GM18868 (cell line): ENCODE measurements around the gene BBS9.
A peak's percentile ranks its signal among the peaks of the same experiment; 100 is the strongest.

Experiments
- ATAC-seq: cut with Tn5 transposase; IDR thresholded peaks from one replicate; pipeline ENCODE4 v1.9.1; 2021; ENCODE audit warnings: mild to moderate bottlenecking, moderate library complexity; ENCODE audit not compliant: unreplicated experiment

The BBS9 gene

DNA sequence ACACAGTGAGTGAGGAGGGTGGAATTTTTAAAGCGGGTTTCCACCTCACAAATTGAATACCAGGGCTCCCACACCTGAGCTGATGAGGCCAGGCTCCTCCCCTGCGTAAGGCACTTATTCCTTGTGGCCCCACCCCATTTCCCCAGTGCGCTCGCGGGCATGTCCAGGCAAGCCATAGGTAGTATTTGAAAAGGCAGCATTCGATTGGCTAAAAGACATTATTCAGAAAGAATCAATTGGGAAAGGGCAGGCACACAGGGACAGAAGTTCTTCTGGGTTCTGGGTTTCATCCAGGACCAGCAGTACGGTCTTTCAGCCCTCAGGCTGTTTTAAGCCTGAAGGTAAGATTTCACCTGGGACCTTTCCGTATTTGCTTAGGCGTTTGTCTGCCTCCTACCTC, 222.3 kb downstream of the BBS9 start:
- ATAC-seq: no peak

- no peak for ATAC-seq
Measured at GRCh38 chr7:33354201-33354600, 224.8 kb downstream of the BBS9 start.

- no peak for ATAC-seq
Measured at GRCh38 chr7:33355386-33355785, 226.0 kb downstream of the BBS9 start.

DNA sequence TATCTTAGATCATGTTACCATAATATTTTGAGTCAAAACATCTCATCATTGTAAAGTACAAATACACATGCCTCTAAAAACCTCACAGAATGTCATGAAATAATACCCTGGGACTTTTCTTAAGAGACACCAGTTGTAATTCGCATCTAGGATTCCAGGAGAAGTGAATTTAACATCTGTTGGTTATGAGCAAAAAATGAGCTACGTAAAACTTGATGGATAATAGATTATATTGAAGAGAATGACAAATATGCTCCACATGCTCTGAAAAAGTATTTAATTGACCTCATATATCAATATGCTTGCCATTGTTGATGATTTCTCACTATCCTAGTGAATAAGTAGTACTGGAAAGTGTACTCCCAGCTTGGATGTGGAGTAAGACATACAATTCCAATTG, 227.0 kb downstream of the BBS9 start:
- ATAC-seq: no peak

DNA sequence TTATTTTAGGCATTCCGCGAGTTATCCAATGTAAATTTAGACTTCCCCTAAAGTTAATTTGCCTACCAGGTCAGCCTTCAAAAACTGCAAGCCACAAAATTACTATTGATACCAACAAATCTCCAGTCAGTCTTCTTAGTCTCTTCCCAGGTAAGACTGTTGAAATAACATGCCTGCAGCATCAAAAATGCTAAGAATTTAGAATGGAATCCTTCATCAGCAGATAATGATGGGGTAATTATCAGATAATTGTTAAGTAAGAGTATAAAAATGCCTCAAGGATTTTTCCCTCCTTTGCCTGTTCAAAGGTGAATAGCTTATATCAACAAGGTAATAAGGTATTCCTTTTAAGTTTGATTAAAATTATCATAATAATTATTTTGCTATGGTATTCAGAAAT, 228.5 kb downstream of the BBS9 start:
- no peak for ATAC-seq

DNA sequence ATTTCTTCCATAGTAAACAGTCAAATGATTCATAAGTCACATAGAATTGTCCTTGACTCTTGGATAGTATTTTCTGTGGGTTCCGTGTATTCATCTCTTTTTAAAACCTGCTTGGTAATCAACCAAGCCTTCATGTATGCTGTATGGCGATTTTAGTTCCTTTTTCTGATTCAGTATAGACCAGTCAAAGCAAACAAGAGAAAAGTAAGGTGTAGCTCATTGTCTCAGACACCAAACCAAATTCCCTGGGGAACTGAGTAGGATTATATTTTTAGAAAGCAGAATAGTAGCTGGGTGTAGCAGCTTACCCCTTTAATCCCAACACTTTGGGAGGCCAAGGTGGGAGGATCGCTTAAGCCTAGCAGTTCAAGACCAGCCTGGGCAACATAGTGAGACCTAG, 240.5 kb downstream of the BBS9 start:
- peak; percentile 79 for ATAC-seq

DNA sequence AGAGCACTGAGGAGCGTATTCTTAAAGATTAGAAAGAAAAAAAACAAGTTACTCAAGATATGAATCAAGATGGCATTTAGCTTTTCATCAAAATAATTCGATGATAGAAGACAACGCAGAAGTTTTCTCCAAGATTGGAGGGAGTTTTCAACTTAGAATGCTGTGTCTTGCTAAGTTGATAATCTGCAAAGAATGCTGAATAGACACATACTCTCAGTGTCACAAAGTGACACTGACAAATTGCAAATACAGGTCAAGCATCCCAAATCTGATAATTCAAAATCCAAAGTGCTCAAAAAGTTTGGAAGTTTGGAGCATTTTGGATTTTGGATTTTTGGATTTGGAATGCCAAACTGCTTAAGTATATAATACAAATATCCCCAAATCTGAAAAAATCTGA, 243.8 kb downstream of the BBS9 start:
- no peak for ATAC-seq

- ATAC-seq: no peak
Measured at GRCh38 chr7:33379891-33380525, 250.6 kb downstream of the BBS9 start.

DNA sequence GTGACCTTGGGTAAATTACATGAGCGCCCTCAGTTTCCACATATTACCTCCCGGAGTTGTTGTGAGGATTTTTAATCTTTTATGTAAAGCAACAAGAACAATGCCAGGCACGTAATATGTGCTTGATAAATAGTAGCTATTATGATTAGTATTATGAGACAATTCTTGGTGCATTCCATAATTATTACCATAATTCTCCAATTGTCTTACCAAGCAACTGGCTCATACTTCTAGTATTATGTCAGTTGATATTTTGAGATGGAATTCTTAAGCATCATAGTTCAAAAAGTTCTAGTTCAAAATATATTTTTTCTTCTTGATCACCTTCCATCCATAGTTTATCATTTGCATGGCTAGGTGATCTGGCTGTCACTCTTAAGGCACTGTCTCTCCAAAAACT, 259.0 kb downstream of the BBS9 start:
- ATAC-seq: no peak

DNA sequence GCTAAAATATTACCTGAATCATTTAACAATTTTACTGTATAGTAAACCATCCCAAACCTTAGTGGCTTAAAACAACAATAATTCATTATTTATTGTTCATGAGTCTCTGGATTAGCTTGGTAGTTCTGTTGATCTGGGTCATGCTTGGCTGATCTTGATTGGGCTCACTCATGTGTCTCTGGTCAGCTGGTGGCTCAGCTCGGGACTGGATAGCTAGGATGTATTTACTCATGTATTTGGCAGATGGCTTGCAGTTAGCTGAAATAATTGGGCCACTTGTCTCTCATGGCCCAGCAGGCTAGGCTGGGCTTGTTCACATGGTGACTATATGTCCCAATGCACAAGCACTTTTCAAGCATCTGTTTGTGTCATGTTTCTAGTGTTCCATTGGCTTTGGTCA, 262.8 kb downstream of the BBS9 start:
- no peak for ATAC-seq

GRCh38 chr7:33393770-33394169, 264.4 kb downstream of the BBS9 start:
- no peak for ATAC-seq

DNA sequence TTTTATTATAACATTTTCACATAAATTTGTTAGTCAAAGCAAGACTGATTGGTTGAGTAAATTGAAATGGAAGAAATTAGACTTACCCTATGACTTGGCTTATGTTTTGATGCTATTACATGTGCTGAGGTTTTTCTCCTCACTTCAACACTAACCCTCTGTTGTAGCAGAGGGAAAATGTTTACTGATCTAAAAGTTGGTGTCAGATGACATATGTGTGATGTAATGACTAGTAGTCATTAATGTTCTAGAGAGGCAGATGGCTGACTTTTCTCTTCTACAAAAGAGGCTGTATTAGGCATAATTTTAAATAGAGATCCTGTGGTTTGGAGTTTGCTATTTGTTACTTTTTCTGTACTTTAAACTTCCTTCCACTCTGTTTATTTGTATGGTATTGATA, 266.0 kb downstream of the BBS9 start:
- no peak for ATAC-seq

DNA sequence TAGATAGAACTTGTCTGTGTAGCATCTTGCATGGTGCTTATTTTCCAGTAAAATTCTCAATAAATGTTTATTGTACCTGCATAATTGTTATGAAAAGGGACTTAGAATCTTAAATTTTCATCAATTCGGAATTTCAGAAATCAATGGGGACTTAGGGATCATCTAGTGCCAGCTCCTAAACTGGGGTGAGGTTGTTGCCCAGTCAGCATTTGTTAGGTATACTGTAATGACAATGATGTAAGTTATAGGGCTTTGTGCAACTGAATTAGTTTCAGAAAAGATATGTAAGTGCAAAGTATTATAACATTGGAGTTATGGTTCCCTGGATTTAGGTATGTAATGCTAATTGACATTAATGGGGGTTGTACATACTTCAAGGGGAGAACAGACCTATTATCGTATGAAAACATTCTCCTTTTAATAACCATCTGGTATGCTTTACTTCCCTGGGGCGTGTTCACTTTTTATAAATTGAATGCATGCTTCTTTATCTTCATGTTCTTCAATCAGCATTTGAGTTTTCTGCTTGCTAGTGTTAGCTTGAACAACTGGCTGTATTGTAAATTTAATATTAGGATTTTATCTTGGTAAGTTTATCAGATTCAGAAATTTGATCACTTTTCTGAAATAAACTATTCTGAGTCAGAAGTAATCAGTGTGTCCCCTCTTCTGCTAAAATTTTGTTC, 270.3 kb downstream of the BBS9 start:
- no peak for ATAC-seq

DNA sequence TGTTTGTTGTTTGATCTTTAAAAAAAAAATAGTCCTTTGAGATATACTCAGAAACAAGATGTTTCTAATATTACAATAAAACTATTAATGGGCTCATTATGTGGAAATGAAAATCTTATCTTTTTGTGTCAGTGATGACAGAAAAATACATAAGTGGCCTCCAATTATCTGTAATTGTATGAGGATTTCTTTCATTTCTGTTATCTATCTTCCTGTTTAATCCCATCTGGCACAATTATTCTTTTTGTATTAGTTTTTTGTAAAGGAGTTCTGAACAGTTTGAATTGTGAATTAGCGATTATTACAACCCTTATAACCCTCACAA, 270.8 kb downstream of the BBS9 start:
- no peak for ATAC-seq

GRCh38 chr7:33410266-33410665, 280.9 kb downstream of the BBS9 start:
- no peak for ATAC-seq

- no peak for ATAC-seq
Measured at GRCh38 chr7:33411020-33411419, 281.7 kb downstream of the BBS9 start.

GRCh38 chr7:33412331-33412730, 283.0 kb downstream of the BBS9 start:
- ATAC-seq: no peak

- no peak for ATAC-seq
Measured at GRCh38 chr7:33418251-33418701, 288.9 kb downstream of the BBS9 start.

DNA sequence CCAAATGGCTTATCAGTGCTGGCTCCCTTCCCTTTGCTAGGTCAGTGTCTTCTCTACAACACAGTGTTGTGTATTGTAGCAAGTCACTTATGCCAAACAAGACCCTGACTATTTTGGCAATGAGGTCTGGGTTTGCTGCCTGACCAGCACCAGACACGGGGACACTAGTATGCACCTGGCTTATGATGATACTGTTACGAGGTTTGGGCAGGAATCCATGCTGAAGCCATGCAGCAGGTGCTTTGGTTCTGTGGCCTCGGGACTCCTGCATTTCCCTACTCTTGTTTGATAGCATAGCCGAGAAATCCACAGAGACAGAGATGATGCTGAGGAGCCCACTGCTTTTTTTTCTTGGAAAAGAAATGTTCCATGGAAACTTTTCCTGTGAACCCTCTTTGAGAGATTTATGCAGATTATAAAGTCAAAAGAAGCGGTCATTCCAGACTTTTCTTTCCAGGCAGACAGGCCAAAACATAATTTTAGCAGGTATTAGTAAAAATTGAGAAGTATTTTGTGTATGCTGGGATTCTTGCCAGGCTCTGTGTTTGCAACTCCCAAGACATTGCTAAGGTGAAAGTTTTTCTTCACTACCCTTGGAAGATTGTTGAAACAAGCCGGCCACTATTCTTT, 291.1 kb downstream of the BBS9 start:
- no peak for ATAC-seq

- no peak for ATAC-seq
Measured at GRCh38 chr7:33421429-33421828, 292.1 kb downstream of the BBS9 start.

DNA sequence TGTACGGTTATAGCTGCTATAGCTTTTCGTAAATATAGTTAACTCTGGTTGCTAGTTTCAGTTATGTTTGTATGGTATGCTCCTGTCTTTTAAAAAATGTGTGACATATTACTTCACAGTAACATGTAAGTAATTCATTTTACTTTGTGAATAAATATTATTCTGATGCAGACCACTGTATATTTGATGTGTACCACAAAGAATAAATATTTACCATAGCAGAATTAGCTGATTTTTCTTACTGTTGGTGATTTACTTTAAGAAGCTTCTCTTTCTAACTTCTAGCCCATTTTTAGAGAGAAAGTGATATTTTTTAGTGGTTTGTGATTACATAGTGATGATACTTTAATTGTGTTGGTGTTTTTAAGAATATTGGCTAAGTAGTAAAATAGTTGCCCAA, 292.8 kb downstream of the BBS9 start:
- no peak for ATAC-seq

DNA sequence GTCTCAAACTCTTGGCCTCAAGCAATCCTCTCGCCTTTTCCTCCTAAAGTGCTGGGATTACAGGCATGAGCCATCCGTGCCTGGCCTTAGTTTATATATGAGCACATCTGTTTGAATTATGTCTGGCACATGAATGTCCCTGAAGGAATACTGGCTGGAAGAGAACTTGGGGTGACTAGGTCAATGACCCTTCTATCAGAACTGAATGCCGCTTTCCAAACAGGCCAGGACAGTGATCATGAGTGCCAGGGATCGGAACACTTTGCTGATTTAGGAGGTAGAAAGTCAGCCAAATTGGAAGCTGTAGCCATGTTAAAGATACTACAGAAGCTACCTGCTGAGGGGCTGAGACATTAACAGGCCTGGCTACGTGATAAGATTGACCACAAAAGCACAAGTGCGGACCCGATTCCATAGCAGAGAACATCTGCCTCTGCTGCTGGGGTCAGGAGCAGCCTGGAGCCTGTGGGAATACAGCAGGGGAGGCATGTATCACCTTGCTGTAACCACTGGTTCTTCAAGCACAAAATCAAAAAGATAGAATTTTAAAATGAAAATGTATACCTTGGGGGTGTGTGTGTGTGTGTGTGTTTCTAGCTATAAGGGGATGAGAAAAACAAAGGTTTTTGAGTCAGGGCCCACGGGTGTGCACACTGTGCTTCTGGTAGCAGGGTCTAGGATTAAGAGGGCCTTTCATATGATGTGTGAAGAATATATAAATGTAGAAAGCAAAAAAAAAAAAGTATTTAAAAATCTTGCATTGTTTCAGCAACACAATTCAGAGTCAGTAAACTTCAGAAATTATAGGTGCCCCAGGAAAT, 293.7 kb downstream of the BBS9 start:
- peak; percentile 54 for ATAC-seq
